ENCODE measurements around the gene TNFRSF19.

- TF ChIP-seq CTCF (IDR thresholded peaks at IDR 0.05; ENCODE audit: insufficient read depth, low read length), result no peak
- no peak for TF ChIP-seq GABPA (IDR thresholded peaks at IDR 0.05; ENCODE audit: low read depth)
- TF ChIP-seq SPI1 (IDR thresholded peaks at IDR 0.05; ENCODE audit: borderline replicate concordance, low read depth), result no peak
- TF ChIP-seq POLR2AphosphoS5 (IDR thresholded peaks at IDR 0.05; ENCODE audit: low read depth), result no peak
Measured at GRCh38 chr13:23561261-23561660, 9.0 kb upstream of the TNFRSF19 start.
